ENCODE data around the gene UBE4A.

GRCh38 chr11:118427707-118428106 lies 68.3 kb downstream of the UBE4A start:
- TF ChIP-seq POLR2AphosphoS5 (IDR thresholded peaks at IDR 0.05; ENCODE audit: insufficient read depth, low read depth, low read length) (no peak), EZH2 (IDR thresholded peaks at IDR 0.05; ENCODE audit: borderline replicate concordance, low read depth, low read length, severe bottlenecking) (no peak), CTCF (IDR thresholded peaks at IDR 0.05; ENCODE audit: extremely low read depth in 1 of 2, insufficient read depth in 1 of 2, low read depth in 1 of 2, low read length in 2 of 2) (no peak), POLR2A (IDR thresholded peaks at IDR 0.05; ENCODE audit: low read depth, low read length) (no peak), MYC (IDR thresholded peaks at IDR 0.05; ENCODE audit: low read depth, low read length) (no peak)

All from endothelial cell of umbilical vein (primary cell).